ENCODE data around the gene STS.

DNA sequence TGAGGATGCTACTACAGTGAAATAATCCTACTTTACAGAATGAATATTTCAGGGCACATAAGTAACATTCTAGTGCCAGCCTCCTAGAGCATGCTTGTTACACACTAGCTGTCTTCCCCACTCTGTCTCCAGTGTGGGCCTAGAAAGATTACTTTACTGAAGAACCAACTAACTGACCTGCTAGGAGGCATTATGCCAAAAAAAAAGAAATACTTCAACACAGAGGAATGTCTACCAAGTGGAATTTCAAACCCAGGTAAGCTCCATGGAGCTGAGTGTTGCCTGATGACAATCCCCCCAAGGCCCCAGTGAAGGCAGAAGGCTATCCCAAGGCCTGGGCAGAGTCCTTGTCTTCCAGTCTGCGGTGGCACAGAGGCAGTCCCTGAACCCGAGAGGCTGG, 40.9 kb upstream of the STS start:
- TF ChIP-seq CTCF (IDR thresholded peaks at IDR 0.05; ENCODE audit: low read depth, low read length, missing input control) (no peak), NR2F2 (IDR thresholded peaks at IDR 0.05) (no peak)
- TF ChIP-seq, protein P1, sequence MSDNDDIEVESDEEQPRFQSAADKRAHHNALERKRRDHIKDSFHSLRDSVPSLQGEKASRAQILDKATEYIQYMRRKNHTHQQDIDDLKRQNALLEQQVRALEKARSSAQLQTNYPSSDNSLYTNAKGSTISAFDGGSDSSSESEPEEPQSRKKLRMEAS (IDR thresholded peaks at IDR 0.05) = no peak
